SK-N-SH treated with all-trans-retinoic acid at 6 μM for 48 hours (cell line): Measurements from ENCODE around the gene KRTAP2-1.
"Not testable (repeated sequence)": the region's sequence is repeated elsewhere in the genome, so short reads cannot be mapped to it uniquely, and the experiment has no call there.

ENCODE experiments used
- CSDC2 ChIP-seq: fragments of 250-450 bp; sonication (Bioruptor Pico); IDR thresholded peaks from 2 replicates; pipeline ENCODE4 v1.5.0; 2020; ENCODE audit warnings: mild to moderate bottlenecking, moderate library complexity
- GLIS3 ChIP-seq: fragments of 250-450 bp; sonication (Bioruptor Pico); IDR thresholded peaks from 2 replicates; pipeline ENCODE4 v1.5.0; 2020; ENCODE audit warnings: mild to moderate bottlenecking, moderate library complexity
- ISL1 ChIP-seq: fragments of 250-450 bp; sonication (Bioruptor Pico); IDR thresholded peaks from 2 replicates; pipeline ENCODE4 v2.1.2; 2022; ENCODE audit warnings: mild to moderate bottlenecking, moderate library complexity
- OSR1 ChIP-seq: fragments of 250-450 bp; sonication (Bioruptor Pico); IDR thresholded peaks from 2 replicates; pipeline ENCODE4 v1.8.0; 2022; ENCODE audit warnings: moderate library complexity, mild to moderate bottlenecking, inconsistent platforms
- PPARA ChIP-seq: fragments of 250-450 bp; sonication (Bioruptor Pico); IDR thresholded peaks from 2 replicates; pipeline ENCODE4 v1.5.0; 2020; ENCODE audit warnings: mild to moderate bottlenecking, borderline replicate concordance
- RARB ChIP-seq: fragments of 250-450 bp; sonication (Bioruptor Pico); IDR thresholded peaks from 2 replicates; pipeline ENCODE4 v1.8.0; 2021; ENCODE audit warnings: mild to moderate bottlenecking, moderate library complexity
- TSHZ2 ChIP-seq: fragments of 250-450 bp; sonication (Bioruptor Pico); IDR thresholded peaks from 2 replicates; pipeline ENCODE4 v1.5.0; 2020; ENCODE audit warnings: mild to moderate bottlenecking, moderate library complexity
- ZC3H10 ChIP-seq: fragments of 250-450 bp; sonication (Bioruptor Pico); IDR thresholded peaks from 2 replicates; pipeline ENCODE4 v1.5.1; 2021; ENCODE audit warnings: mild to moderate bottlenecking, moderate library complexity
- ZFP3 ChIP-seq: fragments of 250-450 bp; sonication (Bioruptor Pico); IDR thresholded peaks from 2 replicates; pipeline ENCODE4 v1.5.0; 2020; ENCODE audit warnings: mild to moderate bottlenecking, moderate library complexity
- ZFP30 ChIP-seq: fragments of 450-650 bp; formaldehyde crosslinking; IDR thresholded peaks from 2 replicates; pipeline ENCODE4 v1.5.0; 2022; ENCODE audit warnings: mild to moderate bottlenecking, moderate library complexity
- ZNF565 ChIP-seq: fragments of 450-650 bp; formaldehyde crosslinking; conservative IDR thresholded peaks from 2 replicates; pipeline ENCODE4 v1.5.0; 2020; ENCODE audit warnings: low read depth, mild to moderate bottlenecking, moderate library complexity
- ZNF70 ChIP-seq: fragments of 450-650 bp; formaldehyde crosslinking; IDR thresholded peaks from 2 replicates; pipeline ENCODE4 v1.5.0; 2020; ENCODE audit warnings: mild to moderate bottlenecking, moderate library complexity
- TF ChIP-seq, protein P1 (sequence below): fragments of 250-450 bp; sonication (Bioruptor Pico); IDR thresholded peaks from 2 replicates; pipeline ENCODE4 v1.8.0; 2020; ENCODE audit warnings: mild to moderate bottlenecking, moderate library complexity, borderline replicate concordance

DNA sequence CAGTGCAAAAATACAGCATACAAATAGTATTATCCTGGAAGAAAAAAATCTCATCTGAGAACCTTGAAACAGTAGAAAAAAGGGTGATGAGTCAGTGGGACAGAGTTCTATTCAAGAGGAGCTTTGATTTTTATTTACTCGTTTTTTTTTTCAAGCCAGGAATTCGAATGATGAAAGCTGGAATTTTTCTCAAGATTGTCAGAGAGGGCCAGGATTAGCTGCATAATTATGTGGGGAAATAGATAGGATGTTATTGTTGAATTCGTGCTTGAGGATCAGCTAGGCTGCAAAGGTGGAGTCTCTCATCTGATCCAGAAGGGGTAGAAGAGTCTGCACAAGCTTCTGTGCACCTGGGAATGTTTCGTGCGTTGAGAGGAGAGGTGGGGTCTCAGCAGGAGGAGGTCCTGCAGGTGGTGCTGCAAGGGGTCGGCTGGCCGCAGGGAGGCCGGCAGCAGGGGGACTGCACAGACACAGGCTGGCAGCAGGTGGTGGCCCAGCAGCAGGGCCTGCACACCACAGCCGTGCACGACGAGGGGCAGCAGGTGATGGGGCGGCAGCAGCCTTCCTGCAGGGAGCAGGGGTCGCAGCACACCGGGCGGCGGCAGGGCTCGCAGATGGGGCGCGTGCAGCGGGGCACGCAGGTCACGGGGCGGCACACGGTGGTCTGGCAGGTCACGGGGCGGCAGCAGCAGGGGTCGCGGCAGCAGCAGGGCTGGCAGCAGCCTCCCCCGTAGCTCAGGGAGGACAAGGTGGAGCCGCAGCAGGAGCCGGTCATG lies 12.3 kb upstream of the KRTAP2-1 start:
- TF ChIP-seq RARB, ZFP3, ZFP30, OSR1, PPARA, TSHZ2, CSDC2, ZNF70, ZC3H10, GLIS3, ISL1, ZNF565 (CRISPR knock-in tag): not testable (repeated sequence)
- TF ChIP-seq, protein P1, sequence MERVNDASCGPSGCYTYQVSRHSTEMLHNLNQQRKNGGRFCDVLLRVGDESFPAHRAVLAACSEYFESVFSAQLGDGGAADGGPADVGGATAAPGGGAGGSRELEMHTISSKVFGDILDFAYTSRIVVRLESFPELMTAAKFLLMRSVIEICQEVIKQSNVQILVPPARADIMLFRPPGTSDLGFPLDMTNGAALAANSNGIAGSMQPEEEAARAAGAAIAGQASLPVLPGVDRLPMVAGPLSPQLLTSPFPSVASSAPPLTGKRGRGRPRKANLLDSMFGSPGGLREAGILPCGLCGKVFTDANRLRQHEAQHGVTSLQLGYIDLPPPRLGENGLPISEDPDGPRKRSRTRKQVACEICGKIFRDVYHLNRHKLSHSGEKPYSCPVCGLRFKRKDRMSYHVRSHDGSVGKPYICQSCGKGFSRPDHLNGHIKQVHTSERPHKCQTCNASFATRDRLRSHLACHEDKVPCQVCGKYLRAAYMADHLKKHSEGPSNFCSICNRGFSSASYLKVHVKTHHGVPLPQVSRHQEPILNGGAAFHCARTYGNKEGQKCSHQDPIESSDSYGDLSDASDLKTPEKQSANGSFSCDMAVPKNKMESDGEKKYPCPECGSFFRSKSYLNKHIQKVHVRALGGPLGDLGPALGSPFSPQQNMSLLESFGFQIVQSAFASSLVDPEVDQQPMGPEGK (CRISPR knock-in tag) = not testable (repeated sequence)
